Peyer's patch (tissue), 4 donors: ENCODE measurements around the gene BPGM. TPM values are rescaled to one million over a fixed set of nuclear protein-coding genes. Genes with fewer than 3 reads are reported as not detected.

Experiments
- DNase-seq, 3 donors: peaks; one replicate each; pipeline ENCODE4 v3.0.0-alpha.2; 2017 to 2019
- H3K27ac ChIP-seq, 4 donors: fragments of 200-600 bp; sonication (generic); one replicate each; pipeline ENCODE4 v1.5.1; 2016 to 2019
- H3K27me3 ChIP-seq, 2 donors: fragments of 200-600 bp; sonication (generic); one replicate each; pipeline ENCODE4 v1.5.1; 2019
- H3K36me3 ChIP-seq, 3 donors: fragments of 200-600 bp; sonication (generic); one replicate each; pipeline ENCODE4 v1.5.1; 2016 to 2019
- H3K4me1 ChIP-seq, 4 donors: fragments of 200-600 bp; sonication (generic); one replicate each; pipeline ENCODE4 v1.5.1; 2016 to 2019
- H3K4me3 ChIP-seq, 4 donors: fragments of 200-600 bp; sonication (generic); 1 replicate in 3 of 4; 2 replicates in 1 of 4; pipeline ENCODE4 v1.5.1; 2016 to 2019; ENCODE audit warnings: mild to moderate bottlenecking in 1 of 4
- H3K9me3 ChIP-seq, 4 donors: fragments of 200-600 bp; sonication (generic); one replicate each; pipeline ENCODE4 v1.5.1; 2016 to 2019; ENCODE audit warnings: mild to moderate bottlenecking in 1 of 4
- POLR2A ChIP-seq, 2 donors: fragments of 450-650 bp; IDR thresholded peaks; one replicate each; pipeline ENCODE4 v1.5.1; 2017; ENCODE audit warnings: antibody characterized with exemption in 2 of 2, mild to moderate bottlenecking in 2 of 2, moderate library complexity in 2 of 2
- total RNA-seq, 4 donors: library from RNA; depleted of rRNA; stranded (reverse); fragments of >200 nt; gene quantifications; one replicate each; pipeline ENCODE4 v1.1.0, GENCODE V29; 2016
- TF ChIP-seq, protein P1 (sequence below), 6 experiments: fragments of 450-650 bp in 4 of 6; fragments of 200-600 bp in 2 of 6; sonication (generic) in 1 of 6; IDR thresholded peaks; one replicate each; pipeline ENCODE4 v1.5.1; 2017 to 2019; ENCODE audit warnings: antibody characterized with exemption in 6 of 6, mild to moderate bottlenecking in 3 of 6, moderate library complexity in 1 of 6

The BPGM gene
- total RNA-seq, 4 donors from 2014 or later, result 5.3 to 9.2 (median 6.6) TPM

DNA sequence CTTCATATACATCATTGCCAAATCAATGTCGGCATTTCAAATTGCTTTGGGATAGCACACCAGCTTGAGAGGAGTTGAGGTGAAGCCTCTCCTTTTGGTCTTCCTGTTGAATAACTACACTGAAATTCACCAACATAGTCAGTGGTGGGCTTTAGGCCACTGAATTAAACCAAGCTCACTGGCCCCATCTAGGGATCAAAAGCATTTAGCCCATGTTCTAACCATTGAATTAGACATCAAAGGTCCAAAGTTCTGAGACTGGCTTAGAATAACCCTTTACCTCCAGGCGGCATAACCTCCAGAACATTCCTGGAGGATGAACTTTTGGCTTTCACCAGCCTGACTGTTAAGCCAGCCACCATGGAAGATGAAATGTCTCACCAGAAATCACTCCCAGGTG, 54.6 kb downstream of the BPGM start:
- Histone ChIP-seq H3K4me1 (no peaks in the 10 kb centered on the region), H3K36me3 (no peaks in the 10 kb centered on the region), H3K27me3 (no peaks in the 10 kb centered on the region), H3K27ac (no peak overlapping the region), H3K4me3 (no peak overlapping the region), H3K9me3 (no peaks in the 10 kb centered on the region)
- TF ChIP-seq, protein P1, sequence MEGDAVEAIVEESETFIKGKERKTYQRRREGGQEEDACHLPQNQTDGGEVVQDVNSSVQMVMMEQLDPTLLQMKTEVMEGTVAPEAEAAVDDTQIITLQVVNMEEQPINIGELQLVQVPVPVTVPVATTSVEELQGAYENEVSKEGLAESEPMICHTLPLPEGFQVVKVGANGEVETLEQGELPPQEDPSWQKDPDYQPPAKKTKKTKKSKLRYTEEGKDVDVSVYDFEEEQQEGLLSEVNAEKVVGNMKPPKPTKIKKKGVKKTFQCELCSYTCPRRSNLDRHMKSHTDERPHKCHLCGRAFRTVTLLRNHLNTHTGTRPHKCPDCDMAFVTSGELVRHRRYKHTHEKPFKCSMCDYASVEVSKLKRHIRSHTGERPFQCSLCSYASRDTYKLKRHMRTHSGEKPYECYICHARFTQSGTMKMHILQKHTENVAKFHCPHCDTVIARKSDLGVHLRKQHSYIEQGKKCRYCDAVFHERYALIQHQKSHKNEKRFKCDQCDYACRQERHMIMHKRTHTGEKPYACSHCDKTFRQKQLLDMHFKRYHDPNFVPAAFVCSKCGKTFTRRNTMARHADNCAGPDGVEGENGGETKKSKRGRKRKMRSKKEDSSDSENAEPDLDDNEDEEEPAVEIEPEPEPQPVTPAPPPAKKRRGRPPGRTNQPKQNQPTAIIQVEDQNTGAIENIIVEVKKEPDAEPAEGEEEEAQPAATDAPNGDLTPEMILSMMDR (IDR thresholded peaks at IDR 0.05), result peak in 3 of 6 experiments; percentile 16 to 23 (median 23)
- no peak for TF ChIP-seq POLR2A (IDR thresholded peaks at IDR 0.05)
- no peak for DNase-seq

DNA sequence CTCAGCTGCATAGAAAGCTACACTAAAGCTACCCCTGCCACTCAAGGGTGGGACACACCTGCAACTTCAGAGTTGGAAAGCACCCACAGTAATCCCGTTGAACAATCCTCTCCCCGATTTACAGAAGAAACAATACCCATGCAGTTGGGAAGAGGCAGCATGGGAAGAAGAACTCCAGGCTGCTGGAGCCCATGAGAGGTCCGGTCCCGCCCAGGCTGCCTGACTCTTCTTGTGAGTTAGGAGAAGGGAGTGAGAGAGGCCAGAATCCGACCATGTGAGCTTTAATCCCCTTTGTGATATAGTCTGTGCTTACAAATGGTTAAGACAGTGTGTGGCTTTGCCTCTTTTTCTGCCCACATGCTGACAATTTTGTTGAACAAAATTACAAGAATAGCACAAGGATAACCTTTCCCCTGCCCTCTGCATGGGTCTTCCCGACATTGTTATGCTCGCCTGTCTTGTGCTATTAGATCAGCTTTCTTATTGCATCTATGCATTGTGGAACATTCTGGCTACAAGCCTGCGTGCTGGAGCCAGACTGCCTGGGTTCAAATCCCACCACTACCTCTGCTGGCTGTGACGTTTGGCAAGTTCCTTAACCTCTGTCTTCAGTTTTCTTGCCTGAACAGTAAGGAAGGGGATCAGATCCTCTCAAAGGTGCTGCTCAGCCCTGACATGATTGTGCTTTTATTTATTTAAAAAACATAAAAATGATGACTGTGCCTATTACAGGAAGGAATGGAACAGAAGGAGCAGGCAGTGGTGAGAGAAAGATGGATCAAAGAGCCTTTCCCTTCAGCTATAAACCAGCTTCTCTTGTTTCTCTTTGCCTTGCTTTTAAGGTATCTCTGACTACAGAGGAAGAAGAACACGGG, 56.0 kb downstream of the BPGM start:
- H3K27me3 ChIP-seq, result no peaks in the 10 kb centered on the region
- no peak overlapping the region for H3K4me3 ChIP-seq
- H3K36me3 ChIP-seq, result no peaks in the 10 kb centered on the region
- no peaks in the 10 kb centered on the region for H3K9me3 ChIP-seq
- H3K4me1 ChIP-seq, result no peaks in the 10 kb centered on the region
- no peak for TF ChIP-seq POLR2A (IDR thresholded peaks at IDR 0.05)
- TF ChIP-seq, protein P1 (IDR thresholded peaks at IDR 0.05), result no peak
- H3K27ac ChIP-seq, result peak overlapping the region; percentile 11 to 82 (median 52)
- no peak for DNase-seq

DNA sequence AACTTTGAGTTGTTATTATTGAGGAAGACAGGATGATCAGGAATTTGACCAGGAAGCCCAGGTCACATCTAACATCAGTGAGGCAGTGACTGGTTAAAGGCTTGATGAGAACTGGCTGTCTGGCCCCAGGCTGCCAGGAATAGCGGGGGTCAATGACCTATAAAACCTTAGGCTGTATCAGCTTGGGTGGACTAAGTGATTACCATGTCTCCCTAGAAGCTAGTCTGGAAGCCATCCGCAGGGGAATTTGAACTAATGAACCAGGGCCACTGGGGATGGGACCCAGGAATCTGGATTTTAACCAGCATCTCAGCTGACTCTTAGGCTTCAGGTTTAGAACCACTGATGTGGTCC, 56.6 kb downstream of the BPGM start:
- no peaks in the 10 kb centered on the region for H3K9me3 ChIP-seq
- no peaks in the 10 kb centered on the region for H3K4me1 ChIP-seq
- no peak overlapping the region for H3K4me3 ChIP-seq
- no peaks in the 10 kb centered on the region for H3K36me3 ChIP-seq
- H3K27ac ChIP-seq, result peak overlapping the region; percentile 11 to 82 (median 52)
- no peaks in the 10 kb centered on the region for H3K27me3 ChIP-seq
- no peak for TF ChIP-seq POLR2A (IDR thresholded peaks at IDR 0.05)
- TF ChIP-seq, protein P1 (IDR thresholded peaks at IDR 0.05), result no peak
- no peak for DNase-seq

DNA sequence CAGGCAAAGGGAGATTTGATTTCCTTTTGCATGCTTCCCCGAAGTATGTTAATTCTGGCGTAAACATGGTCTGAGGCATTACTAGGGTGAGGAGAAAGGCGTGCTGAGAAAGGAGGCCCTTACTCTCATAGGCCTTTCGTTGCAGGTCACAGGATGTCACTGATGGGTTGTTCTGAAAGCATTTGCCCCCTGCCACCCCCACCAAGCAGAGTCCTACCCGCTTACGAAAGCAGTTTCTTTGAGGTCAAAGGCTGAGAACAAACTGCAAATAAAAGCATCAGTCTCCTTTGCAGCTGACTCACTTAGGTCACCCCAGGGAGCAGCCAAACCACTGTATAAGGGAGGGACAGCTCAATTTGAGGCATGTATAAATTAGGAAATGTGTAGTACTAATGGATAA, 57.1 kb downstream of the BPGM start:
- peak overlapping the region; percentile 11 to 82 (median 52) for H3K27ac ChIP-seq

DNA sequence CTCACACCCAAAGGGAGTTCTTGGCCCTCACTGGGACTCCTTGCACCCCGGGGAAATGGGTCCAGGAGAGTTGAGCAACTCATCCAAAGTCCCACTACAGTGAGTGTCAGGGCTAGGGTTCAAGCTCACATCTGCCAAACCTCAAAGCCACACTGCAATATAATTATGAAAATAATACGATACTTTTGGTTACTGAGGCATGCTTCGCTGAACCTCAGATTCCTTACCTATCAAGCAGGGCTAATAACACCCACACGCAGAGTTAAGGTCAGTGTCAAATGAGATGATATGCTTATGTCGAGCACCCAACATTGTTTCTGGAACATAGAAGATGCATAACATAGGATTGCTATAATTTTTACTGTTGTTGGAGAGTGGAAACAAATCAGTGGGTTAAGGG, 58.2 kb downstream of the BPGM start:
- TF ChIP-seq, protein P1 (IDR thresholded peaks at IDR 0.05), result no peak
- TF ChIP-seq POLR2A (IDR thresholded peaks at IDR 0.05), result no peak
- Histone ChIP-seq H3K9me3 (no peaks in the 10 kb centered on the region), H3K27ac (peak overlapping the region in 2 of 4 donors; percentile 21 to 82), H3K36me3 (no peaks in the 10 kb centered on the region), H3K27me3 (no peaks in the 10 kb centered on the region), H3K4me1 (no peaks in the 10 kb centered on the region), H3K4me3 (no peak overlapping the region)
- DNase-seq, result no peak

More for the DNA sequence above, 57.1 kb downstream of the BPGM start:
- peak in 1 of 3 donors; percentile 52 for DNase-seq
- Histone ChIP-seq H3K4me1 (no peaks in the 10 kb centered on the region), H3K27me3 (no peaks in the 10 kb centered on the region), H3K9me3 (no peaks in the 10 kb centered on the region), H3K4me3 (no peak overlapping the region), H3K36me3 (no peaks in the 10 kb centered on the region)
- TF ChIP-seq, protein P1 (IDR thresholded peaks at IDR 0.05), result no peak
- TF ChIP-seq POLR2A (IDR thresholded peaks at IDR 0.05), result no peak
